Gastrocnemius medialis (tissue), 4 donors: ENCODE measurements around the gene CYP26A1. TPM values are rescaled to one million over a fixed set of nuclear protein-coding genes. Genes with fewer than 3 reads are reported as not detected.
A peak's percentile ranks its signal among the peaks of the same experiment; 100 is the strongest.

Experiments used
- ATAC-seq, 2 donors: fragments of 150-250 bp; one replicate each; pipeline ENCODE4 v1.9.1; 2016
- DNase-seq, 2 donors: peaks; one replicate each; pipeline ENCODE4 v3.0.0-alpha.2; 2019
- H3K27ac ChIP-seq, 4 donors: fragments of 200-600 bp; sonication (generic); 1 replicate in 1 of 4; 2 replicates in 3 of 4; pipeline ENCODE4 v1.5.1; 2016 to 2018; ENCODE audit warnings: mild to moderate bottlenecking in 2 of 4, moderate library complexity in 1 of 4
- H3K27me3 ChIP-seq, 3 donors: fragments of 200-600 bp; sonication (generic) in 2 of 3; 1 replicate in 1 of 3; 2 replicates in 2 of 3; pipeline versions ENCODE4 v1.5.1 to v1.6.0; 2016 to 2019; ENCODE audit warnings: mild to moderate bottlenecking in 1 of 3, moderate library complexity in 1 of 3
- H3K36me3 ChIP-seq, 2 donors: fragments of 200-600 bp; sonication (generic) in 1 of 2; one replicate each; pipeline ENCODE4 v1.5.1; 2017 to 2018
- H3K4me1 ChIP-seq, 2 donors: fragments of 200-600 bp; sonication (generic) in 1 of 2; one replicate each; pipeline ENCODE4 v1.5.1; 2016 to 2017; ENCODE audit warnings: mild to moderate bottlenecking in 2 of 2
- H3K4me3 ChIP-seq, 4 donors: fragments of 200-600 bp; sonication (generic) in 3 of 4; 1 replicate in 1 of 4; 2 replicates in 3 of 4; pipeline ENCODE4 v1.5.1; 2016 to 2019; ENCODE audit warnings: mild to moderate bottlenecking in 2 of 4
- H3K9me3 ChIP-seq, 3 donors: fragments of 200-600 bp; sonication (generic) in 2 of 3; 1 replicate in 1 of 3; 2 replicates in 2 of 3; pipeline ENCODE4 v1.5.1; 2016 to 2019
- POLR2A ChIP-seq, 2 donors: fragments of 450-650 bp; IDR thresholded peaks; one replicate each; pipeline ENCODE4 v1.6.1; 2017; ENCODE audit warnings: antibody characterized with exemption in 2 of 2, mild to moderate bottlenecking in 2 of 2, moderate library complexity in 2 of 2
- in situ Hi-C, 4 donors: fragments of 200-750 bp; cut with MboI; loops; one replicate each; pipeline versions ENCODE4 v1.15.0 to v1.8.0; 2017; ENCODE audit warnings: low sequenced_read_pairs in 4 of 4
- intact Hi-C: fragments of 100-400 bp; cut with DNase I; formaldehyde crosslinking; loops from one replicate; pipeline ENCODE4 v1.15.1; 2023; ENCODE audit warnings: low total_unique reads
- total RNA-seq, 4 donors: library from RNA; depleted of rRNA; stranded (reverse); fragments of >200 nt; gene quantifications; one replicate each; pipeline versions ENCODE4 v1.1.0 to v1.2.3, GENCODE V29; 2016
- TF ChIP-seq, protein P1 (sequence below), 5 experiments: fragments of 450-650 bp in 3 of 5; fragments of 200-600 bp in 2 of 5; sonication (generic) in 2 of 5; IDR thresholded peaks in 4 of 5; conservative IDR thresholded peaks in 1 of 5; 1 replicate in 4 of 5; 2 replicates in 1 of 5; pipeline ENCODE4 v1.5.1; 2016 to 2019; ENCODE audit warnings: antibody characterized with exemption in 5 of 5, mild to moderate bottlenecking in 3 of 5, moderate library complexity in 3 of 5

Gene CYP26A1
- total RNA-seq, 4 donors from 2014 or later: not detected

DNA sequence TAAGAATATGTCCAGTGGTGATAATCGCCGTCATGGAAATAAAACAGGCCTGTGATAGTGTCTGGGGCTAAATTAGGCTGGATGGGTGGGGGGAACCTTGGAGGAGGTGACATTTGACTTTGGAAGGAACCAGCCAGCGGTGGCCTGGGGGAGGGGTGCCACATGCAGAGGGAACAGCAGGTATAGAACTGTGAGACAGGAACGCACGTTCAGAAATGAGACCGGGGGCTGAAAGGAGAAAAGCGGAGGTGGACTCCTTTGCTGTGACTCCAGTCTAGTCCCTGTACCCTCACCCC lies 2.6 kb upstream of the CYP26A1 start:
- H3K27ac ChIP-seq: no peak overlapping the region
- no peak for ATAC-seq
- H3K9me3 ChIP-seq: no peaks in the 10 kb centered on the region
- H3K36me3 ChIP-seq: no peaks in the 10 kb centered on the region
- no peak for DNase-seq
- peaks cover 64 to 77% (median 65%) of the 10 kb centered on the region in 3 donors for H3K27me3 ChIP-seq
- in situ Hi-C loops: no loop called here
- TF ChIP-seq POLR2A (IDR thresholded peaks at IDR 0.05): no peak
- TF ChIP-seq, protein P1, sequence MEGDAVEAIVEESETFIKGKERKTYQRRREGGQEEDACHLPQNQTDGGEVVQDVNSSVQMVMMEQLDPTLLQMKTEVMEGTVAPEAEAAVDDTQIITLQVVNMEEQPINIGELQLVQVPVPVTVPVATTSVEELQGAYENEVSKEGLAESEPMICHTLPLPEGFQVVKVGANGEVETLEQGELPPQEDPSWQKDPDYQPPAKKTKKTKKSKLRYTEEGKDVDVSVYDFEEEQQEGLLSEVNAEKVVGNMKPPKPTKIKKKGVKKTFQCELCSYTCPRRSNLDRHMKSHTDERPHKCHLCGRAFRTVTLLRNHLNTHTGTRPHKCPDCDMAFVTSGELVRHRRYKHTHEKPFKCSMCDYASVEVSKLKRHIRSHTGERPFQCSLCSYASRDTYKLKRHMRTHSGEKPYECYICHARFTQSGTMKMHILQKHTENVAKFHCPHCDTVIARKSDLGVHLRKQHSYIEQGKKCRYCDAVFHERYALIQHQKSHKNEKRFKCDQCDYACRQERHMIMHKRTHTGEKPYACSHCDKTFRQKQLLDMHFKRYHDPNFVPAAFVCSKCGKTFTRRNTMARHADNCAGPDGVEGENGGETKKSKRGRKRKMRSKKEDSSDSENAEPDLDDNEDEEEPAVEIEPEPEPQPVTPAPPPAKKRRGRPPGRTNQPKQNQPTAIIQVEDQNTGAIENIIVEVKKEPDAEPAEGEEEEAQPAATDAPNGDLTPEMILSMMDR (IDR thresholded peaks at IDR 0.05 in 4 of 5, conservative IDR thresholded peaks at IDR 0.05 in 1 of 5): no peak
- intact Hi-C loops: loop anchor here (10.0 kb wide), 1 partner anchor 284 kb away; no protein-coding TSS in a partner anchor
- peaks cover 12 to 34% of the 10 kb centered on the region in 2 donors for H3K4me1 ChIP-seq
- H3K4me3 ChIP-seq: no peak overlapping the region

DNA sequence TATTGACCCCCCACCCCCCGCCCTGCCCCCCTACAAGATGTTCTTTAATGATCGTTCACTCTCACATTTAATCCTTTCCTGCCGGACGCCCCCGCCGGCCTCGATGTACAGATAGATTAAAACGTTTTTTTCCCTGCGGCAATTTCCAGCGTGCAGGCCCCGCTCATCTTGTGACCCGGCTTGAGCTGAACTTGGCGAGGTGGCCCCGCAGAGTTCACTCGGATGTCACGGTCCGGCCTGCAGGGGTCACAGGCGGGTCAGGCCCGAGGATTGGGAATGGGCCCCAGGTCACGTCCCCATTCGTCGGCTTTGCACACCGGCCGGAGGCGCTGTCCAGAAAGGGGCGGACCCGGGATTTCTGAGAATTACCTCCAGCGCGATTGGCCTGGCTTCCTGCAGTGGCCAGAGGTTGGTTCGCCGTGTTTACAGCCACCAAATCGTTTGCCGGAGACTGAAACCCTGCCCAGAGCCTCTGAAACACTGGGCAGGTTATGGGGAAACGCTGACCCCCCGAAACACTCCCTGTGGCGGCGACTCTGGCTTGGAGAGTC lies 1.9 kb upstream of the CYP26A1 start:
- Histone ChIP-seq H3K9me3 (no peaks in the 10 kb centered on the region), H3K4me1 (peaks cover 12 to 34% of the 10 kb centered on the region in 2 donors), H3K27me3 (peaks cover 69 to 75% (median 71%) of the 10 kb centered on the region in 3 donors), H3K36me3 (no peaks in the 10 kb centered on the region), H3K27ac (no peak overlapping the region), H3K4me3 (peak overlapping the region; percentile 6 to 66 (median 36))
- ATAC-seq: no peak
- TF ChIP-seq POLR2A (IDR thresholded peaks at IDR 0.05): no peak
- TF ChIP-seq, protein P1 (IDR thresholded peaks at IDR 0.05 in 4 of 5, conservative IDR thresholded peaks at IDR 0.05 in 1 of 5): no peak
- DNase-seq: no peak
- in situ Hi-C loops (no loop called here), intact Hi-C loops (loop anchor here (10.0 kb wide), 1 partner anchor 283 kb away; no protein-coding TSS in a partner anchor)

DNA sequence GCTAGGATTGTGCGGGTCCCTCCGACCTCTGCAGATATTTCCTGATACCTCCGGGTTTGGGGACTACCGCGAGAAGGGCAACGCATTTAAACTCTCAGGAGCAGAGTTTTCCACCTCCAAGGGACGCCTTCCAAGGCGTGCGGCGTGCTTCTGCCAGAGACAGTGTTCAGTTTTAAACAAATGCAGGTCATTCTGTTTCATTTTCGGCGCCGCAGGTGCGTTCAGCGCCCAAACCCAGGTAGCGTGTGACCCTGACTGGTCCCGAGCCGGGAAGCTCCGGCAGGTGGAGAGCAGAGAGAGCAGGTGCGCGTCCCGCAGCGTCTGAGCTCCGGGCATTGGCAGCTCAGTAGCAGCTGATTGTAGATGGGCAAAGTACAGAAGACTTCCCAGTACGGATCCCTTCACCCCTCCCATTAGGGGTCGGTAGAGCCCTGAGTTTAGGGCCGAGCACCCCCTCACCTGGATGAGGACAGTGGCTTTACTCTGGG lies 1.4 kb upstream of the CYP26A1 start:
- intact Hi-C loops: loop anchor here (10.0 kb wide), 1 partner anchor 283 kb away; no protein-coding TSS in a partner anchor
- no peak for DNase-seq
- H3K9me3 ChIP-seq: no peaks in the 10 kb centered on the region
- in situ Hi-C loops: no loop called here
- H3K36me3 ChIP-seq: no peaks in the 10 kb centered on the region
- H3K27me3 ChIP-seq: peaks cover 67 to 77% (median 75%) of the 10 kb centered on the region in 3 donors
- no peak for ATAC-seq
- TF ChIP-seq POLR2A (IDR thresholded peaks at IDR 0.05): no peak
- TF ChIP-seq, protein P1 (IDR thresholded peaks at IDR 0.05 in 4 of 5, conservative IDR thresholded peaks at IDR 0.05 in 1 of 5): no peak
- H3K4me3 ChIP-seq: peak overlapping the region; percentile 6 to 66 (median 36)
- H3K27ac ChIP-seq: no peak overlapping the region
- H3K4me1 ChIP-seq: peaks cover 12 to 34% of the 10 kb centered on the region in 2 donors

DNA sequence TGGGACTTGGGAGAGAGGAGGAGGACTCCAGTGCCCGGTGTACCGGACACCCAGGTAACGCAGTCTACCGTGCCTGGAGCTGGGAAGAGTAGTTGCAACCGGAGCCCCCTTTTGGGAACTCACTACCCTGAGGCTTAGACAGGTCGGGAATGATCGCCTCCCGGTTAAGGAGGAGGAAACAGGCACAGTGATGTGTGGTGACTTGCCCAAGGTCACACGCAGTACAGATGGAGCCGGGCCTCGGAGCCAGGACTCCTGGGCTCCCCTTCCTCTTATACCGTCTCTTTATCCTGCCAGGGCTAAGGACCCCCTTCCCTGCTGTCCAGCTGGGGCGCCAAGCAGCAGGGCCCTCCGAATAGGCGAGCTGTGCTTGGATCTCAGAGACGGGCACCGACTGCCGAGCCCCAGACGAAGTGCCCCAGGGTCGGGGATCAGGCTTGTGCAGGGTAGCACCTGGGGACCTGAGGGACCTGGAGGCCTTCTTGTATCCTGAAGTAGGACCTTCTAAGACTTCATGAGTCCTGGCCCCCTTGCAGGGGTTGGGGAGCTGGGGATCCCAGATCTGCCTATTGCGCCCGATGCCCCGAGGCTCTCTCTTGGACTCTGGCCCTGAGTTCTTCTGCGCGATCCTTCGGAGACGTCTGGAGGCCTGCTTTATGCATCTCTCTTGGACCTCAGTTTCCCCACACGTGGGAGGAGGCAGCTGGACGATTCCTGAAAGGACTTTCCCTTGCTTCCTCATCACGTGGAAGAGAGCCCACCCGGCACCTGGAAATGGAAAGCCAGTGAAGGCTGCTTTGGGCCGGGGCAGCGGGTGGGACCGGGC lies 767 bp upstream of the CYP26A1 start:
- in situ Hi-C loops (no loop called here), intact Hi-C loops (loop anchor here (10.0 kb wide), 1 partner anchor 282 kb away; no protein-coding TSS in a partner anchor)
- H3K36me3 ChIP-seq: no peaks in the 10 kb centered on the region
- DNase-seq (no peak), ATAC-seq (no peak)
- H3K4me3 ChIP-seq: peak overlapping the region; percentile 32 to 66 (median 46)
- peaks cover 70 to 77% (median 77%) of the 10 kb centered on the region in 3 donors for H3K27me3 ChIP-seq
- H3K27ac ChIP-seq: no peak overlapping the region
- no peak for TF ChIP-seq POLR2A (IDR thresholded peaks at IDR 0.05)
- TF ChIP-seq, protein P1 (IDR thresholded peaks at IDR 0.05 in 4 of 5, conservative IDR thresholded peaks at IDR 0.05 in 1 of 5): no peak
- H3K9me3 ChIP-seq: no peaks in the 10 kb centered on the region
- H3K4me1 ChIP-seq: peaks cover 12 to 34% of the 10 kb centered on the region in 2 donors
